Fibroblast of upper back skin (primary cell): Measurements from ENCODE around the gene NPC1L1.

Source experiments
- DNase-seq: peaks from one replicate; pipeline ENCODE4 v3.0.0-alpha.2; 2013

The NPC1L1 gene

GRCh38 chr7:44469461-44470134 is 71.5 kb downstream of the NPC1L1 start:
- DNase-seq, result no peak

GRCh38 chr7:44467217-44467548 is 73.9 kb downstream of the NPC1L1 start:
- DNase-seq, result no peak

GRCh38 chr7:44466300-44467216 is 74.6 kb downstream of the NPC1L1 start:
- DNase-seq, result no peak

GRCh38 chr7:44465490-44465889 is 75.6 kb downstream of the NPC1L1 start:
- DNase-seq, result no peak

- no peak for DNase-seq
Measured at GRCh38 chr7:44463169-44463808, 77.8 kb downstream of the NPC1L1 start.
